Small intestine (tissue), 7 donors: ENCODE measurements around the gene IFNLR1. TPM values are rescaled to one million over a fixed set of nuclear protein-coding genes. Genes with fewer than 3 reads are reported as not detected.

Experiments
- DNase-seq, 2 donors: peaks; one replicate each; pipeline versions ENCODE4 v3.0.0 to v3.0.0-alpha.2; 2013
- FAIRE-seq: peaks from 2 replicates; lab custom pipeline; 2012; peaks lifted over from hg19 to GRCh38; lab: Jason Lieb, UNC
- H3K27ac ChIP-seq, 3 donors: one replicate each; pipeline ENCODE4 v1.5.1; 2013; ENCODE audit warnings: low read length in 2 of 3, mild to moderate bottlenecking in 2 of 3, control low read depth in 1 of 3, inconsistent platforms in 1 of 3, low read depth in 1 of 3, moderate library complexity in 1 of 3
- H3K27me3 ChIP-seq, 3 donors: one replicate each; pipeline ENCODE4 v1.6.1; 2013; ENCODE audit warnings: low read length in 3 of 3, inconsistent platforms in 1 of 3; ENCODE audit not compliant: control insufficient read depth in 3 of 3, insufficient read depth in 3 of 3
- H3K36me3 ChIP-seq, 3 donors: one replicate each; pipeline ENCODE4 v1.6.1; 2013; ENCODE audit warnings: low read length in 3 of 3, inconsistent platforms in 1 of 3, low read depth in 1 of 3, mild to moderate bottlenecking in 1 of 3, moderate library complexity in 1 of 3; ENCODE audit not compliant: control insufficient read depth in 3 of 3, insufficient read depth in 2 of 3
- H3K4me1 ChIP-seq, 3 donors: one replicate each; pipeline ENCODE4 v1.6.1; 2013; ENCODE audit warnings: low read length in 2 of 3, inconsistent platforms in 1 of 3, low read depth in 1 of 3, mild to moderate bottlenecking in 1 of 3, moderate library complexity in 1 of 3; ENCODE audit not compliant: control insufficient read depth in 3 of 3, insufficient read depth in 2 of 3
- H3K4me3 ChIP-seq, 3 donors: one replicate each; pipeline ENCODE4 v1.5.1; 2013; ENCODE audit warnings: low read length in 3 of 3, control low read depth in 1 of 3, inconsistent platforms in 1 of 3, low read depth in 1 of 3, mild to moderate bottlenecking in 1 of 3, moderate library complexity in 1 of 3
- H3K9me3 ChIP-seq, 2 donors: one replicate each; pipeline ENCODE4 v1.6.1; 2013; ENCODE audit warnings: low read depth in 1 of 2, low read length in 1 of 2; ENCODE audit not compliant: control insufficient read depth in 2 of 2, insufficient read depth in 1 of 2
- WGBS, 3 donors: extraction: QIAGEN DNeasy Blood & Tissue Kit; methylation state at CpG; one replicate each; pipeline ENCODE4 v1.1.7; 2013; 5-methylcytosine and 5-hydroxymethylcytosine counted together
- polyA plus RNA-seq, 4 donors: library from polyadenylated mRNA; stranded (reverse) in 3 of 4; unstranded in 1 of 4; fragments of 200-250 nt in 3 of 4; fragments of 120-200 nt in 1 of 4; gene quantifications; one replicate each; pipeline versions ENCODE4 v1.2.1 to v1.2.3, GENCODE V29; 2013
- donor health status: healthy with polysubstance abuse.
- donor health status: control.
- donor health status: control.
- donor health status: Bipolar disorder and iron deficiency.
- donor health status: healthy.

IFNLR1 gene
- polyA plus RNA-seq, 4 donors: 4.8 to 9.8 (median 6.9) TPM

DNA sequence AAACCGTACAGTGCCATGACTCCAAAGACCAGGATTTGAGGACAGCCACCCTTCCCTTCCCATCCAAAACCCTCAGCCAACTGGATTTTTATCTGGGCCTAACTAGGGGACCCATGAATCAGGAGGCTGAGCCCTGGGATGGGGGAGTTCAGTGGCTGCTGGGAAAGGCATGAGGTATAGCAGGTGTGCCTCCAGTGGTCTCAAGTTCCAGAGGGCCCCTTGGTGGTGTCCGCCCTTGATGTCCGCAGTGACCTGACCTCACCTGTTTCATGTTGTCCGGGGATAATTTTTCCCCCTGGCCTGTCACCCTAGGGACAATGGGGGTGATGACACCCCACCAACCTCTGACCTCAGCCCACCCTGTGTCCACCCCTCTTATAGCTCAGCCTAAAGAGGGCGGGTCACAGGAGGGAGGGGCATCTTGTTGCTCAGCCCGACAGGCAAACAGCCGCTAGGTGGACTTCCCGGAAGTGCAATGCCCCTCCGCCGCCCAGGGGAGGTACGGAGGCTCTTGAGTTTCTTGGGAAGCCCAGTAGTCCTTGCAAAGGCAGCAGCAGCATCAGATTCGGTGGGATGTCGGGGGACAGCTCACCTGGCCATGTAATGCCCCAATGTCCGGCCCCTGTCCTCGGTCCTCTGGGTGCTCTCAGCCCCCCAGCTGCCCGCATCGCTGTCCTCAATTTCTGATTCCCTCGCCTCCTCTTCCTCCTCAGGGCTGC lies 30.4 kb downstream of the IFNLR1 start:
- Histone ChIP-seq H3K4me3 (no peak overlapping the region), H3K27ac (no peak overlapping the region), H3K4me1 (peaks cover 0 to 12% (median 4%) of the 10 kb centered on the region in 3 donors), H3K27me3 (no peaks in the 10 kb centered on the region), H3K36me3 (peaks cover 2 to 64% (median 23%) of the 10 kb centered on the region in 3 donors), H3K9me3 (no peaks in the 10 kb centered on the region)
- 89 to 95% (median 92%) methylated on average over 18 of the region's 18 CpGs for WGBS, 3 donors
- no peak for DNase-seq
- no peak for FAIRE-seq

DNA sequence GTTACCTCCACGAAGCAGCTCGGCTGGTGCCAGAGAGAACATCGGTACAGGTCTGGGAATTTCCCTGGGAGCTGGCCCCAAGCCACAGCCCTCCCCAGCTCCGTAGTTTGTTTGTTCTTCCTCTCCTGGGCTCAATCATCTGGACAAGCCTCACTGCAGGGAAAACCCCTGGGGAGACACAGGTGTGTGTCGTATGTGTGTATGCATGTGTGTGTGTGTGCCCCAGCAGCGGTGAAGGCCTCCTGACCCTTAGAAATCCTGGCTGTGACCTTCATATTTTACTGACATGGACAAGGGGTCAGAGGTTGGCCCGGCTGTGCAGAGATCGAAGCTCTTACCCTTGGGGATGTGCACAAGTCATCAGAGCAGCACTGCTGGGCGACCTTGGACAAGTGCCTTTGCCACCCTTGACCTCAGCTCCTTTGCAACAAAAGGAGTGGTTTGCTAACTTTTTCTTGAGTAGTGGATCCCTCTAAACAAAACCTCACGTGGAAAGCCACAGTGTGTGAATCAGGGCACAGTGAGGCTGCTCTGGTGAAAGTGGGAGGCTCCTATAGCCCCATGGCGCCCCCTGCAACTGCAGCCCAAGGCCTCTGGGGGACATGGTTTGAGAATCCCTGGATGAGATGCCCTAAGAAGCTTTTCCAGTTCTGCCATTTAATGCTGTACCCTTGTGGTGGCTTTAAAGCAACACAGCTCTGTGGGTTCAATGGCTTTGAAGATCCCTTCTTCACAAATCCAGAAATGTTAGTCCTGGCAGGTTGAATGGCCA lies 31.9 kb downstream of the IFNLR1 start:
- Histone ChIP-seq H3K9me3 (no peaks in the 10 kb centered on the region), H3K4me1 (peaks cover 0 to 13% (median 0%) of the 10 kb centered on the region in 3 donors), H3K27me3 (no peaks in the 10 kb centered on the region), H3K36me3 (peaks cover 2 to 52% (median 19%) of the 10 kb centered on the region in 3 donors), H3K27ac (no peak overlapping the region), H3K4me3 (no peak overlapping the region)
- no peak for DNase-seq
- no peak for FAIRE-seq
- WGBS, 3 donors: 19 to 50% (median 32%) methylated on average over 11 of the region's 11 CpGs

DNA sequence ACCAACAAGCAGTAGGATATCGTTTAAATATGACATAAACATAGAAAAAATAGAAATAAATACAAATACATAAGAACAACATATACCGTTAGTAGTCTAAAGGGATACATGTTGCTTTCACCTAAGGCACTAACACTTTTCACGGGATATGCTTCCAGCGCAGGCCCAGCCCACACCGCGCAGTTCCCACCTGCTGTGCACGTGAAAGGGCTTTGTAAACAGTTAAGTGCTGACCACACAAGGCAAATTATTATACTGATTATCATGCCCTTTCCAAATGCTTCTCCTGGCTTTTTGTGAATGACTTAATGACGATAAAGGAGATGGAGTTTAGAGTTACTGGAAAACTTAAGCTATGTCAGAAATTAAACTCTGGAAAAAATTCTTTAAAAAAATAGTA lies 32.9 kb downstream of the IFNLR1 start:
- WGBS, 3 donors: 65 to 82% (median 78%) methylated on average over 8 of the region's 8 CpGs

DNA sequence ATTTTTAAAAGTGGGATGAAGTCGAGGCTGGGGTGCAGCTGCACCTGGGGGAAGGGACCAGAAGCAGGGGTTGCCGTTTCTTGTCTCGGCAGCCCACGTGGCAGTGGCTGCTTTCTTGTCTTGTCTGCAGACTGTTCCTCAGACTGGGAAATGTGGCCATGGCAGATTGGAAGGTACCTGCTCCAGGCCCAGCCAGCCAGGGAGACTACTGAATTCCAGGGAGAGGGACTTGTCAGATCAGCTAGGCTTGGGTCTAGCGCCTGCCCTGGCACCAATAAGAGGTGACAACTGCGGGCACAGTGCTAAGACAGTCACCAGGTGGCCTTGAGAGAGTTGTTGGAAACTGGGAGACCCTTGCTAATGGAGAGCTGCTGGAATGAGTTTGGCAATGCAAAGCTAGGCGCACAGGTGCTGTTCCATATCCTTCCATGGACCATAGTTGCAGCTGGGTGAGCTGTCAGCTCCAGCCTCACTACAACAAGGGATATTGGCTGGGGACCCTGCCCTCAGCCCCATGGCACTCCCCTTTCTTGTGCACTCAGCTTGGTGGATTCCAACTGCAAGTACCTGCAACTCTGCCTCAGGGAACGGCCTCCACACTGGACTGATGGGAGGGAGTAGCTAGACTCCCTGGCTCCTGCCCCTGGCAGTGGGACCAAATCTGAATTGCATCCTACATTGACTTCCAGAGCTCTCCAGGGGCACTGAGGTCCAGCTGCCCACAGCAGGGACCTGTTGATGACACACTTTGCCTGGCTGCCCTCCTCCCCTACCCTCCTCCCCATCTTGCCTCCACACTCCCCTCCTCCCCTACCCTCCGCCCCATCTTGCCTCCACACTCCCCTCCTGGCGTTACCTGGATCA lies 34.2 kb downstream of the IFNLR1 start:
- WGBS, 3 donors: 85 to 89% (median 85%) methylated on average over 10 of the region's 10 CpGs
- Histone ChIP-seq H3K4me1 (peaks cover 0 to 22% (median 0%) of the 10 kb centered on the region in 3 donors), H3K4me3 (no peak overlapping the region), H3K27ac (no peak overlapping the region), H3K36me3 (peaks cover 0 to 30% (median 3%) of the 10 kb centered on the region in 3 donors), H3K9me3 (no peaks in the 10 kb centered on the region), H3K27me3 (no peaks in the 10 kb centered on the region)
- no peak for DNase-seq
- FAIRE-seq: no peak

More for the DNA sequence above, 32.9 kb downstream of the IFNLR1 start:
- H3K4me1 ChIP-seq: peaks cover 0 to 22% (median 0%) of the 10 kb centered on the region in 3 donors
- H3K9me3 ChIP-seq: no peaks in the 10 kb centered on the region
- H3K27me3 ChIP-seq: no peaks in the 10 kb centered on the region
- no peak overlapping the region for H3K27ac ChIP-seq
- DNase-seq (no peak), FAIRE-seq (no peak)
- no peak overlapping the region for H3K4me3 ChIP-seq
- H3K36me3 ChIP-seq: peaks cover 2 to 43% (median 12%) of the 10 kb centered on the region in 3 donors

DNA sequence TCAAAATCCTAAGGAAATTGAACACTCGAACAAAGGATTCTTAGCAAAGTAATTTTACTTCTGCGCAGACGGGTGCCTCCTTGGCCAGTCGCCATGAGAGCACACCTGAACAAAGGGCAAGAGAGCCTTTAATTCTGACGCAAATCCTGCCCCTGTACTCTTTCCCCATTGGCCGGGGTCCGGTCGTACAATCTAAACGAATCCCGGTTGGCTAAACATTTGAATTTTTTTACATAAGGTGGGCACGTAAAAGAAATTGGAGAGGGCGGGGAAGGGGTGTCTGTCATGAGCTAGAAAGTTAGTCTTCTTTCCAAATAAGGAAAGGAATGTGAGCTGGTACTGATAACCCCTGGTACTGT lies 35.9 kb downstream of the IFNLR1 start:
- Histone ChIP-seq H3K9me3 (no peaks in the 10 kb centered on the region), H3K27me3 (no peaks in the 10 kb centered on the region), H3K4me3 (peak overlapping the region in 1 of 3 donors; percentile 24), H3K36me3 (peaks cover 0 to 13% (median 0%) of the 10 kb centered on the region in 3 donors), H3K27ac (peak overlapping the region; percentile 86 to 88 (median 88)), H3K4me1 (peaks cover 0 to 22% (median 0%) of the 10 kb centered on the region in 3 donors)
- FAIRE-seq (no peak), DNase-seq (peak; percentile 84 to 93)
- WGBS, 3 donors: 5 to 16% (median 9%) methylated on average over 12 of the region's 12 CpGs

DNA sequence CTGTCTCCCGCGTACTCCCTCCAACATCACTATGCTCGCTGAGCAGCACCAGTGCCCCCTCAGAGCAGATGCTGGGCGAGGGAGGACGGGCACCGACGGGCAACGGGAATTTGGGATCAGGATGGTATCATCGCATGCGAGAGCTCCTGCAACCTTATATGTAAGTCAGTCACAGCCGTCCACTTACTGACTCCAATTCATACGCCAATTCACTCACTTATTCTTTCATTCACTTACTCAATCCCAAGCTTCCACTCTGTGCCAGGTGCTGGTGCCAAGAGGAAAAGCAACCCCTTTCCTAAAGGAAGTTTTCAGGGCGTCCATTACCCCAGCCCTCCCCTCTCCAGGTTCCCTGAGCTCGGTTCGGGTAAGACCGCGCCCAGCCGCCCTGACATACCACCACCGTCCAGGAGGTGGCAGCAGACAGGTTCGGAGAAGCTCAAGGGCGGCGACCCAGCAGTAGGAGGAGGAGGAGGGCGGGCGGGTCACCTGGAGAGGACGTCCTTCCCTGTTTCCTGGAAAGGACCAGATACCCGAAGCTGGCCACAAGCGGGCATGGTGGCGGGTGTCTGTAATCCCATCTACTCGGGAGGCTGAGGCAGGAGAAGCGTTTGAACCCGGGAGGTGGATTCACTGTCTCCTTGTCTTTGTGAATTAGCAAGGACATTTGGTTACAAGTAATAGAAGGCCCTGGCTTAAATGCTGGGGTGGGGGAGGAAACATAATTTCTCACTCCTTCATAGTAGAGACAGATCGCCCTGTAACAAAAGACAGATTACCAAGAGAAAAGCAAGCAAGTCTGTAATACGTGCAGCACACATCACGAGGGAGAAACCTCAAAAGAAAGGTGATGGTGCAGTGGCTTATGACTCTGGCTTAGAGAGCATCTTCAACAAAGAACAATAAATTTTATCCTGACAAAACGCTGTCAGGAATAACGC lies 36.6 kb downstream of the IFNLR1 start:
- FAIRE-seq (no peak), DNase-seq (peak; percentile 95 to 97)
- WGBS, 3 donors: 3 to 11% (median 6%) methylated on average over 35 to 36 of the region's 36 CpGs
- H3K27ac ChIP-seq: peak overlapping the region; percentile 86 to 88 (median 88)
- peaks cover 0 to 9% (median 0%) of the 10 kb centered on the region in 3 donors for H3K36me3 ChIP-seq
- peaks cover 0 to 22% (median 0%) of the 10 kb centered on the region in 3 donors for H3K4me1 ChIP-seq
- no peaks in the 10 kb centered on the region for H3K9me3 ChIP-seq
- H3K4me3 ChIP-seq: peak overlapping the region in 2 of 3 donors; percentile 18 to 24
- no peaks in the 10 kb centered on the region for H3K27me3 ChIP-seq

DNA sequence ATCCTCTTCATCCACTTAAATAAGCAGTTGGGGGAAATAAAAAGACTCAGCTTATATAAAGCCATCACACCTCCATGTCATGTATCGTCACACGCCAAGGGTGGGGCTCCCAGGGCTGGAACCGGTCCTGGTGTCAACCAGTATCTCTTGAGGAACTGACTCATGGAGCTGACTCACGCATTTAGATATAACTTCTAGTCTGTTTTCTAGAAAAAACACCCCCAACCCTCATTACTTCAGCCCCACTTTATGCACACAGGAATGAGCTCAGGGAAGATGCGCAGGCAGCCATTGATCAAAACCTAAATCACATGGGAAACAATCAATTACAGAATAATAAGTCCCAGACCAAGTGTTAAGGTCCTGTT lies 37.2 kb downstream of the IFNLR1 start:
- FAIRE-seq: no peak
- H3K27me3 ChIP-seq: no peaks in the 10 kb centered on the region
- peak overlapping the region in 1 of 3 donors; percentile 18 for H3K4me3 ChIP-seq
- H3K27ac ChIP-seq: peak overlapping the region; percentile 86 to 88 (median 88)
- peaks cover 0 to 3% (median 0%) of the 10 kb centered on the region in 3 donors for H3K36me3 ChIP-seq
- H3K4me1 ChIP-seq: peaks cover 0 to 22% (median 0%) of the 10 kb centered on the region in 3 donors
- 11 to 50% (median 17%) methylated on average over 5 of the region's 5 CpGs for WGBS, 3 donors
- DNase-seq: peak; percentile 73 to 93
- no peaks in the 10 kb centered on the region for H3K9me3 ChIP-seq
